ENCODE results near the gene WDR81. TPM values are rescaled to one million over a fixed set of nuclear protein-coding genes. Genes with fewer than 3 reads are reported as not detected.
"Not testable (repeated sequence)": the region's sequence is repeated elsewhere in the genome, so short reads cannot be mapped to it uniquely, and the experiment has no call there.

The WDR81 gene
- total RNA-seq, 1 experiment from 2014 or later: 8.7 TPM

GRCh38 chr17:1732833-1733321 is 8.4 kb downstream of the WDR81 start:
- no peaks in the 10 kb centered on the region for H3K36me3 ChIP-seq
- DNase-seq: peak; percentile 78 to 82
- H3K27me3 ChIP-seq: no peaks in the 10 kb centered on the region
- H3K4me3 ChIP-seq: no peak overlapping the region
- H3K9me3 ChIP-seq (replicated peaks): no peaks in the 10 kb centered on the region
- peak overlapping the region; percentile 64 for H3K27ac ChIP-seq
- H3K4me1 ChIP-seq: peaks cover 16% of the 10 kb centered on the region

GRCh38 chr17:1733759-1734158 is 9.3 kb downstream of the WDR81 start:
- H3K4me3 ChIP-seq: no peak overlapping the region
- H3K27ac ChIP-seq: peak overlapping the region; percentile 64
- H3K36me3 ChIP-seq: no peaks in the 10 kb centered on the region
- H3K4me1 ChIP-seq: peaks cover 16% of the 10 kb centered on the region
- DNase-seq: no peak
- H3K27me3 ChIP-seq: no peaks in the 10 kb centered on the region
- H3K9me3 ChIP-seq (replicated peaks): no peaks in the 10 kb centered on the region

- no peak for DNase-seq
- Histone ChIP-seq H3K36me3 (no peaks in the 10 kb centered on the region), H3K9me3 (replicated peaks) (no peaks in the 10 kb centered on the region), H3K4me3 (no peak overlapping the region), H3K4me1 (peaks cover 15% of the 10 kb centered on the region), H3K27ac (no peak overlapping the region), H3K27me3 (no peaks in the 10 kb centered on the region)
Measured at GRCh38 chr17:1735418-1735817, 10.9 kb downstream of the WDR81 start.

- H3K4me1 ChIP-seq: peaks cover 12% of the 10 kb centered on the region
- no peak for DNase-seq
- no peak overlapping the region for H3K4me3 ChIP-seq
- no peaks in the 10 kb centered on the region for H3K36me3 ChIP-seq
- H3K9me3 ChIP-seq (replicated peaks): no peaks in the 10 kb centered on the region
- no peaks in the 10 kb centered on the region for H3K27me3 ChIP-seq
- H3K27ac ChIP-seq: no peak overlapping the region
Measured at GRCh38 chr17:1735834-1736347, 11.4 kb downstream of the WDR81 start.

GRCh38 chr17:1736348-1737281 is 12.1 kb downstream of the WDR81 start:
- Histone ChIP-seq H3K4me3 (no peak overlapping the region), H3K9me3 (replicated peaks) (no peaks in the 10 kb centered on the region), H3K27me3 (no peaks in the 10 kb centered on the region), H3K27ac (no peak overlapping the region), H3K36me3 (no peaks in the 10 kb centered on the region), H3K4me1 (peaks cover 12% of the 10 kb centered on the region)
- DNase-seq: peak; percentile 66 to 71

- Histone ChIP-seq H3K27me3 (no peaks in the 10 kb centered on the region), H3K4me3 (no peak overlapping the region), H3K27ac (no peak overlapping the region), H3K9me3 (replicated peaks) (no peaks in the 10 kb centered on the region), H3K4me1 (peaks cover 8% of the 10 kb centered on the region), H3K36me3 (no peaks in the 10 kb centered on the region)
- no peak for DNase-seq
Measured at GRCh38 chr17:1737531-1738291, 13.2 kb downstream of the WDR81 start.

- H3K36me3 ChIP-seq, DNase-seq: not testable (repeated sequence)
Measured at GRCh38 chr17:1741899-1742298, 17.4 kb downstream of the WDR81 start.

GRCh38 chr17:1742371-1743087 is 18.0 kb downstream of the WDR81 start, which contains the start of gene SERPINF2:
Gene SERPINF2 (plus strand): TSS chr17:1742871. CDS start chr17:1744996, 2,125 bp downstream.
- no peak within 1 kb of the TSS for H3K27ac ChIP-seq
- DNase-seq: no peak
- H3K27me3 ChIP-seq: no peaks in the 10 kb centered on the region
- H3K4me3 ChIP-seq: no peak within 1 kb of the TSS
- no peaks in the 10 kb centered on the region for H3K9me3 ChIP-seq (replicated peaks)
- no peaks in the 10 kb centered on the region for H3K4me1 ChIP-seq
- H3K36me3 ChIP-seq: no peaks in the 10 kb centered on the region

More at GRCh38 chr17:1741899-1742298, 17.4 kb downstream of the WDR81 start:
- H3K27me3 ChIP-seq; H3K4me3 ChIP-seq; H3K27ac ChIP-seq; H3K9me3 ChIP-seq (replicated peaks); H3K4me1 ChIP-seq: not testable (repeated sequence)

- Histone ChIP-seq H3K4me1 (no peaks in the 10 kb centered on the region), H3K9me3 (replicated peaks) (no peaks in the 10 kb centered on the region), H3K36me3 (no peaks in the 10 kb centered on the region), H3K27me3 (no peaks in the 10 kb centered on the region), H3K27ac (no peak overlapping the region), H3K4me3 (no peak overlapping the region)
- DNase-seq: no peak
Measured at GRCh38 chr17:1743088-1743439, 18.6 kb downstream of the WDR81 start.

- no peaks in the 10 kb centered on the region for H3K4me1 ChIP-seq
- no peak overlapping the region for H3K4me3 ChIP-seq
- H3K27ac ChIP-seq: no peak overlapping the region
- no peak for DNase-seq
- H3K27me3 ChIP-seq: no peaks in the 10 kb centered on the region
- H3K9me3 ChIP-seq (replicated peaks): no peaks in the 10 kb centered on the region
- no peaks in the 10 kb centered on the region for H3K36me3 ChIP-seq
Measured at GRCh38 chr17:1744551-1745512, 20.3 kb downstream of the WDR81 start.

GRCh38 chr17:1745513-1746020 is 21.1 kb downstream of the WDR81 start:
- Histone ChIP-seq H3K4me3 (no peak overlapping the region), H3K9me3 (replicated peaks) (no peaks in the 10 kb centered on the region), H3K4me1 (no peaks in the 10 kb centered on the region), H3K27ac (no peak overlapping the region), H3K27me3 (no peaks in the 10 kb centered on the region), H3K36me3 (no peaks in the 10 kb centered on the region)
- no peak for DNase-seq

- no peak overlapping the region for H3K4me3 ChIP-seq
- no peaks in the 10 kb centered on the region; the same call in 1 of the 2 replicates for H3K27me3 ChIP-seq
- H3K36me3 ChIP-seq: no peaks in the 10 kb centered on the region
- no peak overlapping the region for H3K27ac ChIP-seq
- no peaks in the 10 kb centered on the region for H3K9me3 ChIP-seq (replicated peaks)
- H3K4me1 ChIP-seq: no peaks in the 10 kb centered on the region
- DNase-seq: no peak
Measured at GRCh38 chr17:1746975-1747543, 22.6 kb downstream of the WDR81 start.

- Histone ChIP-seq H3K27me3 (no peaks in the 10 kb centered on the region; the same call in 1 of the 2 replicates), H3K4me1 (0 out of 2 replicates have a peak, but pooled peaks cover 3% of the 10 kb centered on the region), H3K36me3 (no peaks in the 10 kb centered on the region), H3K27ac (no peak overlapping the region), H3K9me3 (replicated peaks) (no peaks in the 10 kb centered on the region), H3K4me3 (no peak overlapping the region)
- DNase-seq: no peak
Measured at GRCh38 chr17:1750628-1751027, 26.1 kb downstream of the WDR81 start.

All from SJCRH30 (cell line).